ENCODE measurements around the gene EPM2A.

Gene EPM2A

DNA sequence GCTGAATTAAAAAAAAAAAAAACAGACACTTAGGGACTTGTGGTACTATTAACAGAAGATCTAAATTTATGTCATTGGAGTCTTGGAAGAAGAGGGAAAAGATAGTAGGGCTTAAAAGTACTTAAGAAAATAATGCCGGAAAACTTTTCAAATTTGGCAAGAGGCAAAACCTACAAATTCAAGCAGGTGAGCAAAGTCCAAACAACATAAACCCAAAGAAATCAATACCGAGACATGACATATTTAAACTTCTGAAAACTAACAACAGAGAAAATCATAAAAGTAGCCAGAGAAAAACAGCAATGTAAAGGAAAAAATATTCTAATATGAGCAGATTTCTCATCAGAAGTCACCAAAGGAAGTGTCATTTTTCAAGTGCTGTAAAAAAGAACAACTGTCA lies 44.4 kb downstream of the EPM2A start:
- Histone ChIP-seq H3K4me3 (ENCODE audit: low read depth, low read length) (no peak overlapping the region), H3K9me3 (ENCODE audit: severe bottlenecking) (no peaks in the 10 kb centered on the region), H3K27me3 (ENCODE audit: insufficient read depth, low read depth, severe bottlenecking) (no peaks in the 10 kb centered on the region), H3K27ac (no peak overlapping the region), H3K36me3 (no peaks in the 10 kb centered on the region)
- no peak for DNase-seq
- no peak for TF ChIP-seq CTCF (IDR thresholded peaks at IDR 0.05; ENCODE audit: low read depth, low read length)

GRCh38 chr6:145689529-145689928 lies 45.8 kb downstream of the EPM2A start:
- TF ChIP-seq CTCF (IDR thresholded peaks at IDR 0.05; ENCODE audit: low read depth, low read length) = no peak
- H3K27ac ChIP-seq = no peak overlapping the region
- no peaks in the 10 kb centered on the region for H3K27me3 ChIP-seq (ENCODE audit: insufficient read depth, low read depth, severe bottlenecking)
- no peaks in the 10 kb centered on the region for H3K36me3 ChIP-seq
- no peak for DNase-seq
- H3K4me3 ChIP-seq (ENCODE audit: low read depth, low read length) = no peak overlapping the region
- no peaks in the 10 kb centered on the region for H3K9me3 ChIP-seq (ENCODE audit: severe bottlenecking)

DNA sequence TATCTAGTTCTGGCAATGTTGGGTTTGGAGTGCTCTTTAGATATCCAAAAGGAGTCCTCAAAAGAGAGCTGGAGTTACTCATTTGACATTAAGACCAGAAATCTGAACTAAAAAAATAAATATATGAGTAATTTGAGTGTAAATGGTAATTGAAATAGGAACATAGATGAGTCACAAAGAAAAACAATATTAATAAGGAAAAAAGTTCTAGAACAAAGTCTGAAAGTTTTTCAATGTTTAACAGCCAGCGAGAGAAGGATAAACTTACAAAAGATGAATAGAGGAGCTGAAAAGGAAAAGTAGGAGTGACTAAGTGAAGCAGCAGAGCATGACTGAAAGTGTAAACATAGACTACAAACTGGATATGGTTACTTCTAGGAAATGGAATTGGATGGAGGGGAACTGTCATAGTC lies 46.8 kb downstream of the EPM2A start:
- H3K4me3 ChIP-seq (ENCODE audit: low read depth, low read length) = no peak overlapping the region
- TF ChIP-seq CTCF (IDR thresholded peaks at IDR 0.05; ENCODE audit: low read depth, low read length) = no peak
- H3K9me3 ChIP-seq (ENCODE audit: severe bottlenecking) = no peaks in the 10 kb centered on the region
- DNase-seq = no peak
- no peak overlapping the region for H3K27ac ChIP-seq
- H3K27me3 ChIP-seq (ENCODE audit: insufficient read depth, low read depth, severe bottlenecking) = no peaks in the 10 kb centered on the region
- H3K36me3 ChIP-seq = no peaks in the 10 kb centered on the region

- no peaks in the 10 kb centered on the region for H3K27me3 ChIP-seq (ENCODE audit: insufficient read depth, low read depth, severe bottlenecking)
Observed at GRCh38 chr6:145685932-145686331, 49.4 kb downstream of the EPM2A start.

DNA sequence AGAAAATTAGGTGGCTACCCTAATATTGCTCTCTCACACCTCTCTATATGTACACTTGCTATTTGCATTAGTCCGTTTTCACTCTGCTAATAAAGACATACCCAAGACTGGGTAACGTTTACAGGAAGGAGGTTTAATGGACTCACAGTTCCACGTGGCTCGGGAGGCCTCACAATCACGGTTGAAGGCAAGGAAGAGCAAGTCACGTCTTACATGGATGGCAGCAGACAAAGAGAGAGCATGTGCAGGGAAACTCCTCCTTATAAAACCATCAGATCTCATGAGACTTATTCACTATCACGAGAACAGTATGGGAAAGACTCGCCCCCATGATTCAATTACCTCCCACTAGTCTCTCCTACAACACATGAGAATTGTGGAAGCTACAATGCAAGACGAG lies 53.4 kb downstream of the EPM2A start:
- TF ChIP-seq CTCF (IDR thresholded peaks at IDR 0.05; ENCODE audit: low read depth, low read length) = no peak
- no peak overlapping the region for H3K4me3 ChIP-seq (ENCODE audit: low read depth, low read length)
- no peaks in the 10 kb centered on the region for H3K9me3 ChIP-seq (ENCODE audit: severe bottlenecking)
- no peaks in the 10 kb centered on the region for H3K27me3 ChIP-seq (ENCODE audit: insufficient read depth, low read depth, severe bottlenecking)
- H3K27ac ChIP-seq = no peak overlapping the region
- no peak for DNase-seq
- H3K36me3 ChIP-seq = no peaks in the 10 kb centered on the region

More at GRCh38 chr6:145685932-145686331, 49.4 kb downstream of the EPM2A start:
- no peak for DNase-seq
- Histone ChIP-seq H3K9me3 (ENCODE audit: severe bottlenecking) (no peaks in the 10 kb centered on the region), H3K36me3 (no peaks in the 10 kb centered on the region), H3K27ac (no peak overlapping the region), H3K4me3 (ENCODE audit: low read depth, low read length) (no peak overlapping the region)
- TF ChIP-seq CTCF (IDR thresholded peaks at IDR 0.05; ENCODE audit: low read depth, low read length) = no peak

- no peak for DNase-seq
- Histone ChIP-seq H3K27me3 (ENCODE audit: insufficient read depth, low read depth, severe bottlenecking) (no peaks in the 10 kb centered on the region), H3K27ac (no peak overlapping the region), H3K9me3 (ENCODE audit: severe bottlenecking) (no peaks in the 10 kb centered on the region), H3K36me3 (no peaks in the 10 kb centered on the region), H3K4me3 (ENCODE audit: low read depth, low read length) (no peak overlapping the region)
- TF ChIP-seq CTCF (IDR thresholded peaks at IDR 0.05; ENCODE audit: low read depth, low read length) = no peak
Observed at GRCh38 chr6:145673504-145673903, 61.8 kb downstream of the EPM2A start.

All from WERI-Rb-1 (cell line).